ENCODE measurements around the gene MYO9A.
A peak's percentile ranks its signal among the peaks of the same experiment; 100 is the strongest.
"Not testable (repeated sequence)": the region's sequence is repeated elsewhere in the genome, so short reads cannot be mapped to it uniquely, and the experiment has no call there.

Gene MYO9A

GRCh38 chr15:72096796-72097195, 21.2 kb downstream of the MYO9A start:
- no peaks in the 10 kb centered on the region for H3K27me3 ChIP-seq (ENCODE audit: low read depth)
- in situ Hi-C loops (cut with MboI; ENCODE audit: low sequenced_read_pairs), result no loop called here
- no peak overlapping the region for H3K4me3 ChIP-seq
- peaks cover 4% of the 10 kb centered on the region; the same call in 1 of the 2 replicates for H3K36me3 ChIP-seq (replicated peaks)
- no peaks in the 10 kb centered on the region for H3K4me1 ChIP-seq
- peaks cover 5% of the 10 kb centered on the region; the same call in 1 of the 2 replicates for H3K9me3 ChIP-seq
- DNase-seq (ENCODE audit: low spot score in 2 of 2), result peak in 1 of 2 experiments; percentile 1

GRCh38 chr15:72092691-72093090, 25.3 kb downstream of the MYO9A start:
- H3K36me3 ChIP-seq (replicated peaks), result peaks cover 4% of the 10 kb centered on the region; the same call in 1 of the 2 replicates
- no peak for DNase-seq (ENCODE audit: low spot score in 2 of 2)
- H3K4me3 ChIP-seq, result no peak overlapping the region
- H3K27me3 ChIP-seq (ENCODE audit: low read depth), result no peaks in the 10 kb centered on the region
- in situ Hi-C loops (cut with MboI; ENCODE audit: low sequenced_read_pairs), result no loop called here
- H3K4me1 ChIP-seq, result no peaks in the 10 kb centered on the region
- peaks cover 5% of the 10 kb centered on the region; the same call in 1 of the 2 replicates for H3K9me3 ChIP-seq

- Histone ChIP-seq H3K27me3 (ENCODE audit: low read depth) (no peaks in the 10 kb centered on the region), H3K4me3 (no peak overlapping the region), H3K9me3 (peaks cover 5% of the 10 kb centered on the region; the same call in 1 of the 2 replicates), H3K4me1 (no peaks in the 10 kb centered on the region), H3K36me3 (replicated peaks) (peaks cover 4% of the 10 kb centered on the region; the same call in 1 of the 2 replicates)
- in situ Hi-C loops (cut with MboI; ENCODE audit: low sequenced_read_pairs), result no loop called here
- no peak for DNase-seq (ENCODE audit: low spot score in 2 of 2)
Observed at GRCh38 chr15:72092006-72092405, 25.9 kb downstream of the MYO9A start.

DNA sequence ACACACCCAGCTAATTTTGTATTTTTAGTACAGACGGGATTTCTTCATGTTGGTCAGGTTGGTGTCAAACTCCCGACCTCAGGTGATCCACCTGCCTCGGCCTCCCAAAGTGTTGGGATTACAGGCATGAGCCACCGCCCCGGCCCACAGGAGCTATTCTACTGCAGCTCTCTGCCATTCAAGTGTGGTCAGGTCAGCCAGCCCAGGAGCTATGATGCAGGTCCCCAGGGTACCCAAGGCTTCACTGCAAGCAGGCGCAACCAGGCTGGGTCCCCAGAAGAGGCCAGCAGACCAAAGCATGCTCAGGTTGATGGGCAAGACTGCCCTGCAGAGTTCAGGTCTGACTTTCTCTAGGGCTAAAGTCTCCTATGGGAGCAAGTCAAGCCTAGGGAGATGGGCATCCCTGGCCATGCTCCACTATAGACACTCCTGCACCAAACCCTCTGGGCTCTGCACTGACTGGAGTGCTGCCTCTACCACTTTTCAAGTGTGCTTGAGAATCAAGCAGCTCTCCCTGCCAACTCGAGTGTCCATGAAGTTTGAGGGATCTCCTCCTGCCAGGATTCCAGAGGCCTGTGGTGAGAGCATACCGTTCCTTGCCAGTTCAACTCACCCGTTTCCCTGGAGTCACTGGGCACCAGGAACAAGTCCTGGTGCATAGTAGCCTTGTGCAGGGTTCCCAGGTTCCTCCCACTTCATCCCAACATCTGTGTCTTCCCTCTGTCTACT, 30.9 kb downstream of the MYO9A start:
- Histone ChIP-seq H3K36me3 (replicated peaks) (no peaks in the 10 kb centered on the region), H3K9me3 (0 out of 2 replicates have a peak, but pooled peaks cover 3% of the 10 kb centered on the region), H3K27me3 (ENCODE audit: low read depth) (no peaks in the 10 kb centered on the region), H3K4me3 (no peak overlapping the region), H3K4me1 (no peaks in the 10 kb centered on the region)
- DNase-seq (ENCODE audit: low spot score in 2 of 2), result no peak
- in situ Hi-C loops (cut with MboI; ENCODE audit: low sequenced_read_pairs), result no loop called here

DNA sequence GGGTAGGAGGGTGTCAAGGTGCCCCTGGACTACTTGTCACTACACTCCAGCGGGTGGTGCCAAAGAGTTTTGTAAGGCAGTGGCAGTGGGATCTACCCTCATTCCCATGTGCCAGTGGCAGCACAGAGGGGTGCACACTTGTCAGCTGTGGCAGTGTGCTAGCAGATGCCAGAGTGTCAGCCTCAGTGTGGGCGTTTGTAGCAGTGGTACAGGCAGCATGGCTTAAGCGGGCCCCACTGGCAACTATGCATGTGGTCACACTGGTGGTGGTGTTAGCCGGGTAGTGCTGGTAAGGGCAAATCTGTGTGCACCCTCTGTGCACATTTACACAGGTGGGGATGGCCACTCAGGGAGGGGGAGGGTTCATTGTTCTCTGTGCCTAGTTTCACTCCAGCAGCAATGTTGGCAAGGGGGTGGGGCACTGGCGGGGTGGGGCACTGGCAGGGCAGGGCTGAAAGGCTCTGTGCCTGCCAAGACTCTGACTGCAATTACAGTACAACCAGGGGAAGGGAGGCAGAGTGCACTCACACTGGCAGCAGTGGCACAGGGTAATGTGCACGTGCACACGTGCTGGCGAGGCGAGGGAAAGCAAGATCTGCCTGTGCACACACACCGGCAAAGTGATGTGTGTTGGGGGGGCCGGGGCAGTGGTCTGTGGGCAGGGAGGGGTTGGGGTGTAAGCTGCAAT, 31.8 kb downstream of the MYO9A start:
- no peak overlapping the region for H3K4me3 ChIP-seq
- no peaks in the 10 kb centered on the region for H3K4me1 ChIP-seq
- H3K36me3 ChIP-seq (replicated peaks), result no peaks in the 10 kb centered on the region
- in situ Hi-C loops (cut with MboI; ENCODE audit: low sequenced_read_pairs), result no loop called here
- H3K27me3 ChIP-seq (ENCODE audit: low read depth), result no peaks in the 10 kb centered on the region
- no peak for DNase-seq (ENCODE audit: low spot score in 2 of 2)
- H3K9me3 ChIP-seq, result 0 out of 2 replicates have a peak, but pooled peaks cover 3% of the 10 kb centered on the region

GRCh38 chr15:72082176-72082575, 35.8 kb downstream of the MYO9A start:
- H3K9me3 ChIP-seq, result 0 out of 2 replicates have a peak, but pooled peaks cover 3% of the 10 kb centered on the region
- no peak for DNase-seq (ENCODE audit: low spot score in 2 of 2)
- no peaks in the 10 kb centered on the region for H3K36me3 ChIP-seq (replicated peaks)
- no peaks in the 10 kb centered on the region for H3K27me3 ChIP-seq (ENCODE audit: low read depth)
- no peak overlapping the region for H3K4me3 ChIP-seq
- no peaks in the 10 kb centered on the region for H3K4me1 ChIP-seq
- in situ Hi-C loops (cut with MboI; ENCODE audit: low sequenced_read_pairs), result no loop called here

DNA sequence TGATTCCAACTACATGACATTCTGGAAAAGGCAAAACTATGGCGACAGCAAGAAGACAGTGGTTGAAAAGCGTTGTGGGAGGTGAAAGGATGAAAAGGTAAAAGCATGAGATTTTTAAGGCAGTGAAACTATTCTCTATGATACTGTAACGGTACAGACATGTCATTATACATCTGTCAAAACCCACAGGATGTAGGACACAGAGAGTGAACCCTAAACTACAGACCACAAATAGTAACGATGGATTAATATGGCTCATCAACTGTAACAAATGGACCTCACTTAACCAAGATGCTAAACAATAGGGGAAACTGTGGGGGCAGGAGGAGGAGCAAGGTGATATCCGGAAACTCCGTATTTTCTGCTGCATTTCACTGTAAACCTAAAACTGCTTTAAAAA, 39.1 kb downstream of the MYO9A start:
- no peaks in the 10 kb centered on the region; the same call in 1 of the 2 replicates for H3K4me1 ChIP-seq
- no peaks in the 10 kb centered on the region for H3K27me3 ChIP-seq (ENCODE audit: low read depth)
- H3K4me3 ChIP-seq, result no peak overlapping the region
- no peak for DNase-seq (ENCODE audit: low spot score in 2 of 2)
- H3K9me3 ChIP-seq, result no peaks in the 10 kb centered on the region
- in situ Hi-C loops (cut with MboI; ENCODE audit: low sequenced_read_pairs), result no loop called here
- H3K36me3 ChIP-seq (replicated peaks), result no peaks in the 10 kb centered on the region

- Histone ChIP-seq H3K4me1 (peaks cover 3% of the 10 kb centered on the region; the same call in 1 of the 2 replicates), H3K36me3 (replicated peaks) (no peaks in the 10 kb centered on the region), H3K4me3 (no peak overlapping the region), H3K9me3 (no peaks in the 10 kb centered on the region), H3K27me3 (ENCODE audit: low read depth) (no peaks in the 10 kb centered on the region)
- DNase-seq (ENCODE audit: low spot score in 2 of 2), result no peak
- in situ Hi-C loops (cut with MboI; ENCODE audit: low sequenced_read_pairs), result no loop called here
Observed at GRCh38 chr15:72077950-72078349, 40.0 kb downstream of the MYO9A start.

- Histone ChIP-seq H3K27me3 (ENCODE audit: low read depth) (no peaks in the 10 kb centered on the region), H3K4me1 (peaks cover 3% of the 10 kb centered on the region), H3K4me3 (no peak overlapping the region), H3K9me3 (no peaks in the 10 kb centered on the region), H3K36me3 (replicated peaks) (no peaks in the 10 kb centered on the region)
- in situ Hi-C loops (cut with MboI; ENCODE audit: low sequenced_read_pairs), result no loop called here
- DNase-seq (ENCODE audit: low spot score in 2 of 2), result no peak
Observed at GRCh38 chr15:72074335-72075060, 43.5 kb downstream of the MYO9A start.

GRCh38 chr15:72071448-72071825, 46.5 kb downstream of the MYO9A start:
- in situ Hi-C loops (cut with MboI; ENCODE audit: low sequenced_read_pairs); H3K36me3 ChIP-seq (replicated peaks); DNase-seq (ENCODE audit: low spot score in 2 of 2); H3K4me3 ChIP-seq; H3K4me1 ChIP-seq; H3K27me3 ChIP-seq (ENCODE audit: low read depth); H3K9me3 ChIP-seq: not testable (repeated sequence)

DNA sequence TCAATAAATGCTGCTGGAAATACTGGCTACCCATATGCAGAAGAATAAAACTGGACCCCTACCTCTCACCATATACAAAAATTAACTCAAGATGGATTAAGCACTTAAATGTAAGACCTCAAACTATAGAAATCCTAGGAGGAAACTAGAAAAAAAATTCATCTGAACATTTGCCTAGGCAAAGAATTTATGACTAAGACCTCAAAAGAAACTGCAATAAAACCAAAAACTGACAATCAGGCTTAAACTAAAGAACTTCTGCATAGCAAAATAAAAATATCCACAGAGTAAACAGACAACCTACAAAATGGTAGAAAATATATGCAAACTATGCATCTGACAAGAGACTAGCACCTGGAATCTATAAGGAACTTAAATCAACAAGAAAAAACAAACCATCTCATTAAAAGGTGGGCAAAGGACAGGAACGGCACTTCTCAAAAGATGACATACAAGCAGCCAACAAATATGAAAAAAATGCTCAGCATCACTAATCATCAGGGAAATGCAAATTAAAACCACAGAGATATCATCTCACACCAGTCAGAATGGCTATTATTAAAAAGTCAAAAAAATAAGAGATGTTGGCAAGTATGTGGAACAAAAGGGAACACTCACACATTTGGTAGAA, 47.0 kb downstream of the MYO9A start:
- Histone ChIP-seq H3K36me3 (replicated peaks) (no peaks in the 10 kb centered on the region), H3K4me3 (no peak overlapping the region), H3K9me3 (no peaks in the 10 kb centered on the region), H3K4me1 (peaks cover 3% of the 10 kb centered on the region), H3K27me3 (ENCODE audit: low read depth) (no peaks in the 10 kb centered on the region)
- no peak for DNase-seq (ENCODE audit: low spot score in 2 of 2)
- in situ Hi-C loops (cut with MboI; ENCODE audit: low sequenced_read_pairs), result no loop called here

DNA sequence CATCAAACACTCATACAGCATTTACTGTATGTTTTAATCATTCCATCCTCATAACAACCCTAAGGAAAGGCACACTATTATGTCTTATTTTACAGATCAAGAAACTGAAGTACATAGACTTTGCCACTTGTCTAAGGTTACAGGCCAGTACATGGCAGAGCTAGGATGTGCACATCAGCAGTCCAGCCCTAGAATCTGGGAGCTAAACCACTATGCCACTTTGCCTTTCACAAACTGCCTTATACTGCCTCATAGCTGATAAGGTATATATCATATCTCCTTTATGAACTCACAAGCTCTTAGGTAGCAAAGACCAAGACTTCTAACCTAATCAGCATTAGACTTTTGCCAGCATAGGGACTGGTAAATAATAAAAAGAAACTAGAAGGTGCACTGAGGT, 49.1 kb downstream of the MYO9A start:
- H3K4me1 ChIP-seq, result peaks cover 3% of the 10 kb centered on the region
- no peaks in the 10 kb centered on the region for H3K9me3 ChIP-seq
- H3K36me3 ChIP-seq (replicated peaks), result no peaks in the 10 kb centered on the region
- H3K27me3 ChIP-seq (ENCODE audit: low read depth), result no peaks in the 10 kb centered on the region
- DNase-seq (ENCODE audit: low spot score in 2 of 2), result no peak
- no peak overlapping the region for H3K4me3 ChIP-seq
- in situ Hi-C loops (cut with MboI; ENCODE audit: low sequenced_read_pairs), result no loop called here

GRCh38 chr15:72065801-72066200, 52.1 kb downstream of the MYO9A start:
- H3K27me3 ChIP-seq (ENCODE audit: low read depth), result no peaks in the 10 kb centered on the region
- 0 out of 2 replicates have a peak, but pooled peaks cover 2% of the 10 kb centered on the region for H3K9me3 ChIP-seq
- H3K36me3 ChIP-seq (replicated peaks), result no peaks in the 10 kb centered on the region
- no peak for DNase-seq (ENCODE audit: low spot score in 2 of 2)
- in situ Hi-C loops (cut with MboI; ENCODE audit: low sequenced_read_pairs), result no loop called here
- H3K4me1 ChIP-seq, result no peaks in the 10 kb centered on the region; the same call in 1 of the 2 replicates
- no peak overlapping the region for H3K4me3 ChIP-seq

Data from HAP-1 (cell line).